Ectodermal cell (in vitro differentiated cells): ENCODE results near the gene SUCLG2. TPM values are rescaled to one million over a fixed set of nuclear protein-coding genes. Genes with fewer than 3 reads are reported as not detected.
A peak's percentile ranks its signal among the peaks of the same experiment; 100 is the strongest.

Experiments used
- H3K27ac ChIP-seq: 2 replicates; pipeline ENCODE4 v1.7.0; 2013; ENCODE audit warnings: mild to moderate bottlenecking, low read depth, low read length; ENCODE audit not compliant: insufficient read depth, poor library complexity, severe bottlenecking
- H3K27me3 ChIP-seq: 2 replicates; pipeline ENCODE4 v1.7.0; 2013; ENCODE audit warnings: mild to moderate bottlenecking, low read length; ENCODE audit not compliant: insufficient read depth, control insufficient read depth, poor library complexity, severe bottlenecking
- H3K36me3 ChIP-seq: one replicate; pipeline ENCODE4 v1.7.0; 2013; ENCODE audit warnings: low read length; ENCODE audit not compliant: control insufficient read depth, insufficient read depth
- H3K4me1 ChIP-seq: one replicate; pipeline ENCODE4 v1.7.0; 2013; ENCODE audit warnings: low read length; ENCODE audit not compliant: control insufficient read depth, insufficient read depth
- H3K4me3 ChIP-seq: 2 replicates; pipeline ENCODE4 v1.7.0; 2013; ENCODE audit warnings: low read depth, low read length, control low read depth; ENCODE audit not compliant: insufficient read depth
- H3K9me3 ChIP-seq: 2 replicates; pipeline ENCODE4 v1.7.0; 2013; ENCODE audit warnings: mild to moderate bottlenecking, low read length, moderate library complexity; ENCODE audit not compliant: control insufficient read depth
- WGBS, 2 experiments: methylation state at CpG; one replicate each; pipeline ENCODE4 v1.1.7; 2013; ENCODE audit warnings: missing lambda C conversion rate in 2 of 2; 5-methylcytosine and 5-hydroxymethylcytosine counted together
- polyA plus RNA-seq, 4 experiments: library from polyadenylated mRNA; stranded (reverse); fragments of 50-300 nt; gene quantifications; one replicate each; pipeline ENCODE4 v1.2.3, GENCODE V29; 2013

Gene SUCLG2, protein sequence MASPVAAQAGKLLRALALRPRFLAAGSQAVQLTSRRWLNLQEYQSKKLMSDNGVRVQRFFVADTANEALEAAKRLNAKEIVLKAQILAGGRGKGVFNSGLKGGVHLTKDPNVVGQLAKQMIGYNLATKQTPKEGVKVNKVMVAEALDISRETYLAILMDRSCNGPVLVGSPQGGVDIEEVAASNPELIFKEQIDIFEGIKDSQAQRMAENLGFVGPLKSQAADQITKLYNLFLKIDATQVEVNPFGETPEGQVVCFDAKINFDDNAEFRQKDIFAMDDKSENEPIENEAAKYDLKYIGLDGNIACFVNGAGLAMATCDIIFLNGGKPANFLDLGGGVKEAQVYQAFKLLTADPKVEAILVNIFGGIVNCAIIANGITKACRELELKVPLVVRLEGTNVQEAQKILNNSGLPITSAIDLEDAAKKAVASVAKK
- polyA plus RNA-seq (2013, experiment 1 of 4) = 46.0 TPM
- 40.3 TPM for polyA plus RNA-seq (2013, experiment 2 of 4)
- 42.1 TPM for polyA plus RNA-seq (2013, experiment 3 of 4)
- polyA plus RNA-seq (2013, experiment 4 of 4) = 45.0 TPM

DNA sequence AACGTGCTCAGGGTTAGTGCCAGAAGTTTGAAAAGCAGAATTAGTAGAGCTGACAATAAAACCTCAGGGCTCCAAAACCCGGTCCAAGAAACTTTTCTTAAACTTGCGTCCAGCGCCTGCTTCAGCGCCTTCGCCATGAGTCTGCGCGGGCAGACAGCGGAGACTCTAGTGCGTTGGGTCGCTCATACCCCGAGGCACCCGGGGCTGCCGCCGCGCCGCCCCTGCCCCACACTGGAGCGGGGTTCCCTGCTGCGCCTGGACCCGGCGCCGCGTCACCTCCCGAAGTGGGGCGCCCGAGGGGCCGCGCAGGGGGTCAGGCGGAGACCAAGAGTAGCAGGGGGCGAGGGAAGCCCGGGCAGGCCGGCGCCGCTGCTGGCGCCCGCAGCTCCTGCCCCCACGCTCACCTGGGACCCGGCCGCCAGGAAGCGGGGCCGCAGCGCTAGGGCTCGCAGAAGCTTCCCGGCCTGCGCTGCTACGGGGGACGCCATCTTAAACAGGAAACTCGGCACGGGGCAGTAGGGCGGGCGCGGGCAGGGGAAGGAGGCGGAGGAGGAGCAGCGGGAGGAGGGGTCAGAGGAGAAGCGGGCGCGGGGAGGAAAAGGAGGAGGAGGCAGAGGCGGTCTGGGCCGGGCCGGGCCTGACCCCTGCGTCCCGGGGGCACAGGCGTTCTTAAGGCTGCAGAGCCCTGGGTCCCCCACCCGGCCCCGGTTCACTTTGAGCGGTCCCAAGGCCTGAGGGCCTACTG lies at the start of gene SUCLG2:
SUCLG2 (minus strand) TSS at position 514 of the 745 bp plus-strand sequence; CDS start at position 488, 26 bp downstream.
- peak within 1 kb of the TSS; percentile 82 for H3K27ac ChIP-seq
- WGBS, 2 experiments = 6 to 7% methylated on average over 66 of the region's 66 CpGs
- no peaks in the 10 kb centered on the region for H3K9me3 ChIP-seq
- no peaks in the 10 kb centered on the region for H3K36me3 ChIP-seq
- no peaks in the 10 kb centered on the region for H3K27me3 ChIP-seq
- H3K4me3 ChIP-seq = peak within 1 kb of the TSS; percentile 81
- no peaks in the 10 kb centered on the region for H3K4me1 ChIP-seq

DNA sequence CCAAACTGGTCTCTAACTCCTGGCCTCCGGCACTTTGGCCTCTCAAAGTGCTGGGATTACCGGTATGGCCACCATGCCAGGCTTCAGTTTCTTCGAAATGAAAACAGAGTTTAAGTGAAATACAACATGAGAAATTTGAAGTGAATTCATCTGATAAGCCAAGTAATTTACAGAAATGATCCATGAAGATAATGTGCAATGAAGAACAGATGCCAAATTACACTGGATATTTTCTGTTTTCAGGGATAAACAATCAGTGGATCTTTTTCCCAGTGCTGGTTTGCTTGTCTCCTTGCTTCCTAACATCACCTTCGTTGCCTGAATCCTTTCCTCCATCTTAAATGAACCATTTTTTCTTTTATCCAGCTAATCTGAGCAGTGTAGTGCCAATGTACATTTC lies 46.2 kb upstream of the SUCLG2 start:
- H3K27me3 ChIP-seq = no peaks in the 10 kb centered on the region
- no peak overlapping the region for H3K27ac ChIP-seq
- WGBS, 2 experiments = 93 to 94% methylated on average over 4 of the region's 4 CpGs
- no peaks in the 10 kb centered on the region for H3K4me1 ChIP-seq
- H3K9me3 ChIP-seq = no peaks in the 10 kb centered on the region
- H3K36me3 ChIP-seq = no peaks in the 10 kb centered on the region
- H3K4me3 ChIP-seq = no peak overlapping the region

DNA sequence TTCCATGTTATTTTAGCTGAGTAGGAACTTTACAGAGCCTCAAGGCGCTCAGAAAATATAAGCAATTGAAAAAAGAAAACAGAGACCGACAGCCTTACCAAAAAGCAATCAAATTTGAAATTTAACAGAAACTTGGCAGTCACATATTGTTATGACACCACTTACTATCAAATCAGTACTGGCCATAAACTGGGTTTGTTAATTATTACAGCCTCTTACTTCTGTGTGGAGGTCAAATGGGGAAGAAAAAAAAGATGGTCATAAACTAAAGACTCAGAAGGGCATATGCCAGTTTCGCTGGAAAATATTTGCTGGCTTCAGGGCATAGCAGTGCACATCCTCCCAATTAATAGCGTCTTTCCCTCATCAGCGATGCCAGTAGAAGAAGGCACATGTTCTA lies 45.5 kb upstream of the SUCLG2 start:
- H3K4me3 ChIP-seq = no peak overlapping the region
- no peaks in the 10 kb centered on the region for H3K27me3 ChIP-seq
- H3K9me3 ChIP-seq = no peaks in the 10 kb centered on the region
- no peaks in the 10 kb centered on the region for H3K36me3 ChIP-seq
- H3K4me1 ChIP-seq = no peaks in the 10 kb centered on the region
- WGBS, 2 experiments = 94% methylated on average over 5 of the region's 5 CpGs
- no peak overlapping the region for H3K27ac ChIP-seq

DNA sequence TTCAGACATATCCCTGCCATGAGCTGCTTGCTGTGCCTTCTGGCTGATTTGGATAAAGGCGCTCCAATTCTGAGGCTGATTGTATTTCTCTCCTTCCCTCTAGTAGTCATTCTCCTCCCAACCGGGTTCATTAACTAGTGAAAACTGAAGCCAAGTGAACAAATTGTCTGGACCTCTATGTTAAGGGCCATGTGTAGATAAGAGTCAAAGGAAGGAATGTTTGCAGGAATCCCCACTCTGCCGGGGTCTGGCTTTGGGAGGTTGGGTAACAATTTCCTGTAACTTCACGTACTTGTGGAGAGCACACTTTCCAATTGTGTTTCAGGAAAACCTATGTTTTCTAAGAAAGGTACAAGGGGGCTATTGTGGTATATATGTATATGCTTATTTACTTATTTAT lies 38.2 kb upstream of the SUCLG2 start:
- Histone ChIP-seq H3K27ac (no peak overlapping the region), H3K4me1 (no peaks in the 10 kb centered on the region), H3K4me3 (no peak overlapping the region), H3K9me3 (no peaks in the 10 kb centered on the region), H3K27me3 (no peaks in the 10 kb centered on the region), H3K36me3 (no peaks in the 10 kb centered on the region)
- 81 to 84% methylated on average over 4 of the region's 4 CpGs for WGBS, 2 experiments

DNA sequence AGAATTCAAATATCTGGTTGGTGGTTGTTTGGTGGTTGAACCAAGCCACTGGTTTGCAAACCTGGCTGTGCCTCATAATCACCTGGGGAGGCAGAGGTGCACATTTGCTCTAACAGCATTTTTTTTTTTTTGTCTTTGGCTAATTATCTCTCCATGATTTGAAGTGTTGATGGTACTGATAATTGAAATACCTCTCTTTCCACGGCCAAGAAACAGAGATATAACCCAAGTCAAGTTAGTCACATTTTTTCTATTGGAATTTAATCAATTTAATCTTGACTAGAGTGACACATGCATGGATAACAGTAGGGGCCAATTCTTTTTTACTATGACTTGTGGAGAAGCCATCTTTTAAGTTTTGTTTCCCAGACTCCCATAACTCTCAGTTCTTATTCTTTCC lies 37.5 kb upstream of the SUCLG2 start:
- Histone ChIP-seq H3K27me3 (no peaks in the 10 kb centered on the region), H3K27ac (no peak overlapping the region), H3K4me3 (no peak overlapping the region), H3K4me1 (no peaks in the 10 kb centered on the region), H3K36me3 (no peaks in the 10 kb centered on the region), H3K9me3 (no peaks in the 10 kb centered on the region)
- WGBS, 2 experiments = 100% methylated on average over 1 of the region's 1 CpG; no CpG with 5 or more reads in 1 of the 2 experiments

DNA sequence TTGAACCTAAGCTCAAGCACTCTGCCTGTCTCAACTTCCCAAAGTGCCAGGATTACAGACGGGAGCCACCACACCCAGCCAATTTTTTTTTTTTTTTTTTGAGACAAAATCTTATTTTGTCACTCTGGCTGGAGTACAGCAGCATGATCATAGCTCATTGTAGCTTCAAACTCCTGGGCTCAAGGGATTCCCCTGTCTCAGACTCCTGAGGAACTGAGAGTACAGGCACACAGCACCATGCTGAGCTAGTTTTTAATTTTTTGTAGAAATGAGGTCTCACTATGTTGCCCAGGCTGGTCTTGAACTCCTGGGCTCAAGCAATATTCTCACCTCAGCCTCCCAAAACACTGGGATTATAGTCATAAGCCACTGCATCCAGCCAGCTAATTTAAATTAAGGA lies 36.8 kb upstream of the SUCLG2 start:
- Histone ChIP-seq H3K4me1 (no peaks in the 10 kb centered on the region), H3K36me3 (no peaks in the 10 kb centered on the region), H3K4me3 (no peak overlapping the region), H3K27ac (no peak overlapping the region), H3K9me3 (no peaks in the 10 kb centered on the region), H3K27me3 (no peaks in the 10 kb centered on the region)
- WGBS, 2 experiments = 81 to 94% methylated on average over 1 of the region's 1 CpG

DNA sequence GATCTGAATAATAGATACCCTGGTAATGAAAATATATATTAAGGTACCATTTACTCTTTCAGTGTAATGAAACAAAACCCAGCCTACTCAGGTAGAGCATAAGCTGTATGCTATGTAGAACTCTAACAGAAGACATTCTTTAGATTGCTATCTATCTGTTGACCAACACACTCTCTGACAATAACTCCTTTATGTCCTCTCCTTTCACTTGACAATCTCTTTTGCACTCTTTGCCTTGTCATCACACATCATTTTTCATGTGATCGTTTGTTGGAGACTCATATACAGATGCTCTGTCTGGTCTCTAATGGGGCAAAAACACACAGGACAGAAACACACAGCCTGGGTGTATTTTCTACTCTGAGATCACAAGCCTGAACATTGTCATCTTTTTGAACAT lies 35.4 kb upstream of the SUCLG2 start:
- H3K27ac ChIP-seq = no peak overlapping the region
- no peak overlapping the region for H3K4me3 ChIP-seq
- no peaks in the 10 kb centered on the region for H3K27me3 ChIP-seq
- no peaks in the 10 kb centered on the region for H3K4me1 ChIP-seq
- H3K9me3 ChIP-seq = no peaks in the 10 kb centered on the region
- no peaks in the 10 kb centered on the region for H3K36me3 ChIP-seq
- 98 to 100% methylated on average over 1 of the region's 1 CpG for WGBS, 2 experiments

DNA sequence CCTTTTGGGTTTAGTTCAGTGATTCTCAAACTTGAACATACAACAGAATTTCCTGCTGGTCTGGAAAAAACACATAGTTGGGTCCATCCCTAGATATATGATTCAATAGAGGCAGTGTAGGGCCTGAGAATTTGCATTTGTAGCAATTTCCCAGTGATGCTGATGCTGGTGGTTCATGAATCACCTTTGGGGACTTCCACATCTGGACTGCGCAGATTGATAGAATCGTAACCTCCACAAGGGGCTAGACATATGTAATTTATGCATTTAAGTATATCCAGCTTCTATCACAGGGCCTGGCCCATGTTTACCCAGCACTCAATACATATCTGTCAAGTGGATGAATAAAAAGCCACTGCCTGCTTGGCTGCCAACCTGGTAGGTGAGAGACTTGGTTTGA lies 33.8 kb upstream of the SUCLG2 start:
- Histone ChIP-seq H3K9me3 (no peaks in the 10 kb centered on the region), H3K36me3 (no peaks in the 10 kb centered on the region), H3K4me3 (no peak overlapping the region), H3K4me1 (no peaks in the 10 kb centered on the region), H3K27me3 (no peaks in the 10 kb centered on the region), H3K27ac (no peak overlapping the region)
- 92 to 96% methylated on average over 2 of the region's 2 CpGs for WGBS, 2 experiments

DNA sequence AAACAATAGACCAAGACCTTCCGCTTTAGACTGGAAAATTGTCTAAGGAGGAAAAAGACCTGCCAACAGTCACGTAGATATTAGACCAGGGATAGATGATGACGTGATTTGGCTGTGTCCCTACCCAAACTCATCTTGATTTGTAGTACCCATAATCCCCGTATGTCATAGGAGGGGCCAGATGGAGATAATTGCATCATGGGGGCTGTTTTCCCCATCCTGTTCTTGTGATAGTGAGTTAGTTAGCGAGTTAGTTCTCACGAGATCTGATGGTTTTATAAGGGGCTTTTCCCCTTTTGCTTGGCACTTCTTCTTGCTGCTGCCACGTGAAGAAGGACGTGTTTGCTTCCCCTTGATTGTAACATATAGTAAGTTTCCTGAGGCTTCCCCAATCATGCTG lies 31.7 kb upstream of the SUCLG2 start:
- Histone ChIP-seq H3K4me1 (no peaks in the 10 kb centered on the region), H3K27ac (no peak overlapping the region), H3K9me3 (no peaks in the 10 kb centered on the region), H3K27me3 (no peaks in the 10 kb centered on the region), H3K4me3 (no peak overlapping the region), H3K36me3 (no peaks in the 10 kb centered on the region)
- WGBS, 2 experiments = 95 to 97% methylated on average over 8 of the region's 8 CpGs

DNA sequence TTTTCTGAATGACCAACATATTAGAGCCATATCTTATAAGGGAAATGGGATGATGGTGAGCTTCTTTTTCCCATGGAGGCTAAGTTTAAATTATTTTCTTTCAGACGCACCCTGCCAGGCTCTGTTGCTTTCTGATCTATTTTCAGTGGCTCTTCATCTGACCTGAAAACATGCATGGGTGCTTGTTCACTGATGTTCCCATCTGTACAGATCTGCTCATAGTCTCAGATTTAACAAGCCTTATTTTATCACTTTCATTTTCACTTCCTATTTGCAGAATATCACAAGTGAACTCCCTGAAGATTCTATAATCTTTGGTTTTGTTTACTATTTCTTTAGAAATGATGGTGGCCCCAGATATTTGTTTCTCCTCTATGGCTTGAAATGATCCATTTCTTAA lies 31.1 kb upstream of the SUCLG2 start:
- 90 to 96% methylated on average over 1 of the region's 1 CpG for WGBS, 2 experiments
- Histone ChIP-seq H3K4me3 (no peak overlapping the region), H3K9me3 (no peaks in the 10 kb centered on the region), H3K27ac (no peak overlapping the region), H3K4me1 (no peaks in the 10 kb centered on the region), H3K27me3 (no peaks in the 10 kb centered on the region), H3K36me3 (no peaks in the 10 kb centered on the region)
